ENCODE results near the gene CCL19. TPM values are rescaled to one million over a fixed set of nuclear protein-coding genes. Genes with fewer than 3 reads are reported as not detected.

CCL19 gene
- total and polyA plus RNA-seq, 2 of the 8 experiments (the other 6 are each of a cell fraction or from before 2014, with no cell fraction given) = not detected

GRCh38 chr9:34691936-34692315 lies 850 bp upstream of the CCL19 start:
- Histone ChIP-seq H2BK15ac (ENCODE audit: low read length) (no peak overlapping the region), H4K8ac (ENCODE audit: extremely low read depth, insufficient read depth, low read length) (no peak overlapping the region), H3K18ac (ENCODE audit: extremely low read depth, low read length) (no peak overlapping the region), H2AK5ac (ENCODE audit: low read depth, low read length) (no peak overlapping the region), H3K14ac (ENCODE audit: insufficient read length) (no peak overlapping the region), H3K23ac (ENCODE audit: insufficient read length) (no peak overlapping the region), H4K5ac (ENCODE audit: insufficient read length, low read depth, low read length) (no peak overlapping the region), H3K9me3 (ENCODE audit: insufficient read depth in 2 of 2, low read depth in 1 of 2, low read length in 1 of 2) (no peaks in the 10 kb centered on the region), H4K20me1 (replicated peaks in 1 of 2; ENCODE audit: control insufficient read depth in 1 of 2, insufficient read depth in 2 of 2, low read length in 2 of 2) (no peaks in the 10 kb centered on the region), H3K27ac (ENCODE audit: low read depth, low read length) (no peak overlapping the region), H4K91ac (replicated peaks; ENCODE audit: insufficient read length, low read length) (no peak overlapping the region), H3K9ac (replicated peaks in 1 of 4; ENCODE audit: extremely low read depth in 1 of 4, low read depth in 3 of 4, low read length in 3 of 4) (no peak overlapping the region), H3K56ac (replicated peaks; ENCODE audit: insufficient read length, low read depth, low read length) (no peak overlapping the region), H2BK120ac (replicated peaks; ENCODE audit: low read depth, low read length) (no peak overlapping the region), H3K23me2 (ENCODE audit: low read depth, low read length) (no peaks in the 10 kb centered on the region; the same call in 1 of the 2 replicates), H3K36me3 (ENCODE audit: control insufficient read depth in 2 of 4, insufficient read depth in 4 of 4, low read length in 3 of 4) (no peaks in the 10 kb centered on the region), H3K4ac (replicated peaks; ENCODE audit: insufficient read length, low read depth, low read length) (no peak overlapping the region), H3K79me1 (ENCODE audit: low read depth, low read length) (no peaks in the 10 kb centered on the region), H2AFZ (ENCODE audit: low read length) (no peak overlapping the region), H2BK12ac (ENCODE audit: low read depth, low read length) (no peak overlapping the region), H3K27me3 (replicated peaks in 1 of 4; ENCODE audit: control insufficient read depth in 3 of 4, extremely low read depth in 1 of 4, insufficient read depth in 3 of 4, low read length in 3 of 4) (no peaks in the 10 kb centered on the region), H3K4me1 (replicated peaks in 1 of 4; ENCODE audit: control insufficient read depth in 3 of 4, insufficient read depth in 4 of 4, low read length in 3 of 4) (peaks cover 0 to 3% (median 0%) of the 10 kb centered on the region in 4 experiments; a peak in 2 of 7 replicates), H3K79me2 (ENCODE audit: control insufficient read depth in 1 of 2, insufficient read depth in 2 of 2, low read length in 2 of 2) (no peaks in the 10 kb centered on the region), H3K4me3 (ENCODE audit: extremely low read depth in 1 of 4, insufficient read depth in 2 of 4, low read depth in 3 of 4, low read length in 4 of 4) (no peak overlapping the region), H2BK5ac (ENCODE audit: low read depth, low read length) (no peak overlapping the region), H2BK20ac (ENCODE audit: low read length) (no peak overlapping the region), H3K4me2 (ENCODE audit: insufficient read depth in 1 of 2, low read depth in 2 of 2, low read length in 2 of 2) (no peak overlapping the region)
- no peak for DNase-seq (ENCODE audit: low read depth in 1 of 2, low spot score in 2 of 2)
- POLR2A ChIA-PET (ENCODE audit: partially characterized antibody) = interaction anchor here (1.5 kb wide), 1 partner anchor 9 kb away, joined by 3 read pairs; no protein-coding TSS in a partner anchor
- CTCF ChIA-PET (ENCODE audit: partially characterized antibody) = interaction anchor here (1.0 to 12.6 kb wide), 4 partner anchors 9 to 45 kb away, joined by 3 to 147 read pairs (median 10); partner anchors contain the start of gene GALT
- FAIRE-seq = no peak
- TF ChIP-seq POU5F1 (IDR thresholded peaks at IDR 0.05; ENCODE audit: low read depth, low read length) (no peak), HDAC2 (IDR thresholded peaks at IDR 0.05; ENCODE audit: borderline replicate concordance in 1 of 2, low read depth in 2 of 2, low read length in 2 of 2) (no peak), HDAC6 (IDR thresholded peaks at IDR 0.05; ENCODE audit: low read depth, low read length) (no peak), TAF1 (IDR thresholded peaks at IDR 0.05; ENCODE audit: low read depth, low read length) (no peak), JUND (IDR thresholded peaks at IDR 0.05; ENCODE audit: low read length) (no peak), JUN (IDR thresholded peaks at IDR 0.05; ENCODE audit: low read depth, low read length) (no peak), SAP30 (IDR thresholded peaks at IDR 0.05; ENCODE audit: insufficient read depth, insufficient replicate concordance, low read length) (no peak), GTF2F1 (IDR thresholded peaks at IDR 0.05; ENCODE audit: borderline replicate concordance, low read depth, low read length) (no peak), SP1 (IDR thresholded peaks at IDR 0.05; ENCODE audit: low read depth, low read length) (no peak)
- TF ChIP-seq, protein P1, sequence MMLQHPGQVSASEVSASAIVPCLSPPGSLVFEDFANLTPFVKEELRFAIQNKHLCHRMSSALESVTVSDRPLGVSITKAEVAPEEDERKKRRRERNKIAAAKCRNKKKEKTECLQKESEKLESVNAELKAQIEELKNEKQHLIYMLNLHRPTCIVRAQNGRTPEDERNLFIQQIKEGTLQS (IDR thresholded peaks at IDR 0.05; ENCODE audit: insufficient read depth, low read depth, low read length) = no peak
- 85% methylated on average over 5 of the region's 5 CpGs; no CpG with 5 or more reads in 1 of the 2 experiments for WGBS, 2 experiments (ENCODE audit: extremely low coverage in 1 of 2, insufficient coverage in 1 of 2, insufficient read length in 1 of 2, insufficient replicate concordance in 2 of 2, low coverage in 1 of 2, low lambda C conversion rate in 2 of 2, missing lambda C conversion rate in 1 of 2)
